HCT116 (cell line): ENCODE data around the gene SOWAHB. TPM values are rescaled to one million over a fixed set of nuclear protein-coding genes. Genes with fewer than 3 reads are reported as not detected.

ENCODE experiments used
- ATAC-seq: fragments of 200-7000 bp; cut with Tn5 transposase; 2 replicates; pipeline ENCODE4 v1.9.1; 2020; ENCODE audit warnings: mild to moderate bottlenecking, moderate library complexity
- BruUV-seq: library from RNA; stranded (reverse); fragments of 400-500 nt; replicated peaks from 2 replicates; lab custom pipeline; 2021; lab: Mats Ljungman, UMichigan
- CTCF ChIA-PET: fragments of 300-600 bp; sonication (Branson Sonifier 250); formaldehyde crosslinking; loops from one replicate; lab custom pipeline; 2021; ENCODE audit warnings: antibody characterized with exemption; lab: Charles Lee
- POLR2A ChIA-PET: fragments of 300-600, 350-600 bp; sonication (Branson Sonifier 250); formaldehyde crosslinking; loops from one replicate; lab custom pipeline; 2021; ENCODE audit warnings: antibody characterized with exemption; lab: Charles Lee
- RAD21 ChIA-PET, 2 experiments: fragments of 300-600 bp; sonication (Branson Sonifier 250); formaldehyde crosslinking; loops; one replicate each; lab custom pipeline; 2023; ENCODE audit warnings: low total read pairs in 2 of 2; ENCODE audit not compliant: uncharacterized antibody in 2 of 2, unreplicated experiment in 2 of 2, low non-redundant PET in 1 of 2; lab: Charles Lee
- DNase-seq: peaks from one replicate; pipeline ENCODE4 v3.0.0-alpha.2; 2010; ENCODE audit warnings: low read depth, low spot score
- H2AFZ ChIP-seq: fragments of 200-600 bp; shearing (Covaris generic), sonication (generic); 2 replicates; pipeline ENCODE4 v1.6.1; 2017; ENCODE audit warnings: low read depth, mixed run types, mixed read lengths, antibody characterized with exemption, low read length; ENCODE audit not compliant: poor library complexity, severe bottlenecking
- H3K27ac ChIP-seq: 2 replicates; pipeline ENCODE4 v1.5.1; 2012; ENCODE audit warnings: low read depth, low read length
- H3K27me3 ChIP-seq: fragments of 200-600 bp; sonication (generic); 2 replicates; pipeline ENCODE4 v1.6.1; 2016; ENCODE audit warnings: mixed run types, low read length, mixed read lengths; ENCODE audit not compliant: insufficient read depth
- H3K36me3 ChIP-seq, 2 experiments: fragments of 200-500 bp in 1 of 2; fragments of 200-600 bp in 1 of 2; sonication (Bioruptor generic) in 1 of 2; sonication (generic) in 1 of 2; 2 replicates each; pipeline versions ENCODE4 v1.5.1 to v1.6.1; 2014 to 2016; ENCODE audit warnings: low read length in 2 of 2, inconsistent platforms in 1 of 2, mixed read lengths in 1 of 2, mixed run types in 1 of 2; ENCODE audit not compliant: insufficient read depth in 2 of 2, control insufficient read depth in 1 of 2
- H3K4me1 ChIP-seq, 2 experiments: fragments of 200-600 bp in 1 of 2; sonication (generic) in 1 of 2; 2 replicates each; pipeline versions ENCODE4 v1.5.1 to v1.6.1; 2012 to 2017; ENCODE audit warnings: low read length in 2 of 2, inconsistent platforms in 1 of 2, mild to moderate bottlenecking in 1 of 2, mixed read lengths in 1 of 2, mixed run types in 1 of 2, moderate library complexity in 1 of 2; ENCODE audit not compliant: insufficient read depth in 2 of 2, control insufficient read depth in 1 of 2
- H3K4me2 ChIP-seq: fragments of 200-600 bp; sonication (generic); 2 replicates; pipeline ENCODE4 v1.6.1; 2017; ENCODE audit warnings: mixed run types, low read length, mixed read lengths
- H3K4me3 ChIP-seq, 2 experiments: fragments of 200-600 bp in 1 of 2; sonication (generic) in 1 of 2; replicated peaks in 1 of 2; 2 replicates each; pipeline ENCODE4 v1.5.1; 2011 to 2016; ENCODE audit warnings: low read length in 2 of 2, control low read depth in 1 of 2, low read depth in 1 of 2, mild to moderate bottlenecking in 1 of 2, mixed read lengths in 1 of 2, mixed run types in 1 of 2
- H3K79me2 ChIP-seq: fragments of 200-600 bp; sonication (generic); 2 replicates; pipeline ENCODE4 v1.6.1; 2017; ENCODE audit warnings: mild to moderate bottlenecking, mixed run types, low read length, moderate library complexity, mixed read lengths; ENCODE audit not compliant: insufficient read depth
- H3K9ac ChIP-seq: fragments of 200-600 bp; sonication (generic); 2 replicates; pipeline ENCODE4 v1.6.1; 2016; ENCODE audit warnings: low read length, mixed read lengths
- H3K9me2 ChIP-seq: fragments of 200-600 bp; sonication (generic), shearing (Covaris generic); 2 replicates; pipeline ENCODE4 v1.6.1; 2017; ENCODE audit warnings: mixed run types, mild to moderate bottlenecking, moderate library complexity; ENCODE audit not compliant: insufficient read depth
- H3K9me3 ChIP-seq, 2 experiments: fragments of 200-500 bp in 1 of 2; fragments of 200-600 bp in 1 of 2; sonication (Bioruptor generic) in 1 of 2; sonication (generic) in 1 of 2; 2 replicates each; pipeline ENCODE4 v1.6.1; 2014 to 2017; ENCODE audit warnings: low read length in 2 of 2, mixed read lengths in 2 of 2, inconsistent platforms in 1 of 2, low read depth in 1 of 2, mild to moderate bottlenecking in 1 of 2, mixed run types in 1 of 2, moderate library complexity in 1 of 2; ENCODE audit not compliant: control insufficient read depth in 1 of 2, insufficient read depth in 1 of 2
- H4K20me1 ChIP-seq: fragments of 200-600 bp; sonication (generic), shearing (Covaris generic); 2 replicates; pipeline ENCODE4 v1.6.1; 2017; ENCODE audit warnings: mixed run types, mild to moderate bottlenecking, moderate library complexity; ENCODE audit not compliant: insufficient read depth
- ATF3 ChIP-seq: IDR thresholded peaks from 2 replicates; pipeline ENCODE4 v1.6.1; 2012
- CEBPB ChIP-seq: IDR thresholded peaks from 2 replicates; pipeline ENCODE4 v1.6.1; 2012; ENCODE audit warnings: low read depth
- CTCF ChIP-seq, 3 experiments: fragments of 200-600 bp in 1 of 3; sonication (generic) in 1 of 3; IDR thresholded peaks in 2 of 3; conservative IDR thresholded peaks in 1 of 3; 2 replicates each; pipeline ENCODE4 v1.5.1; 2012 to 2017; ENCODE audit warnings: low read depth in 2 of 3, low read length in 2 of 3, antibody characterized with exemption in 1 of 3, borderline replicate concordance in 1 of 3, control low read depth in 1 of 3, mild to moderate bottlenecking in 1 of 3, mixed read lengths in 1 of 3, mixed run types in 1 of 3, moderate library complexity in 1 of 3; ENCODE audit not compliant: insufficient read depth in 1 of 3
- EGR1 ChIP-seq: IDR thresholded peaks from 2 replicates; pipeline ENCODE4 v1.6.1; 2012; ENCODE audit warnings: low read depth
- EZH2 ChIP-seq: fragments of 200-600 bp; sonication (generic); IDR thresholded peaks from 2 replicates; pipeline ENCODE4 v1.6.1; 2017; ENCODE audit warnings: antibody characterized with exemption, mixed run types
- EZH2phosphoT487 ChIP-seq: fragments of 200-600 bp; IDR thresholded peaks from 2 replicates; pipeline ENCODE4 v1.6.1; 2018; ENCODE audit warnings: antibody characterized with exemption, borderline replicate concordance
- MAX ChIP-seq: IDR thresholded peaks from 2 replicates; pipeline ENCODE4 v1.6.1; 2012
- POLR2AphosphoS5 ChIP-seq: IDR thresholded peaks from 2 replicates; pipeline ENCODE4 v1.6.1; 2011; ENCODE audit warnings: mild to moderate bottlenecking, low read depth, low read length, moderate library complexity
- REST ChIP-seq: IDR thresholded peaks from 2 replicates; pipeline ENCODE4 v1.6.1; 2012; ENCODE audit warnings: low read depth
- SP1 ChIP-seq: IDR thresholded peaks from 2 replicates; pipeline ENCODE4 v1.6.1; 2012; ENCODE audit warnings: low read depth
- SRF ChIP-seq: IDR thresholded peaks from 2 replicates; pipeline ENCODE4 v1.6.1; 2012; ENCODE audit warnings: low read depth
- YY1 ChIP-seq: IDR thresholded peaks from 2 replicates; pipeline ENCODE4 v1.6.1; 2011; ENCODE audit warnings: low read length, low read depth, moderate library complexity, mild to moderate bottlenecking; ENCODE audit not compliant: insufficient replicate concordance; ENCODE audit errors: extremely low read depth
- intact Hi-C: fragments of 100-400 bp; cut with micrococcal nuclease; formaldehyde crosslinking; loops from 2 replicates; pipeline ENCODE4 v1.10.0; 2022
- total RNA-seq: library from RNA; stranded (reverse); gene quantifications from one replicate; pipeline ENCODE4 v1.2.1, GENCODE V29; 2021; ENCODE audit not compliant: unreplicated experiment

SOWAHB gene
- total RNA-seq, 1 experiment from 2014 or later = 3.0 TPM

- intact Hi-C loops = no loop called here
- Histone ChIP-seq H3K27me3 (no peaks in the 10 kb centered on the region), H3K4me1 (no peaks in the 10 kb centered on the region; a peak in 1 of 4 replicates), H3K36me3 (no peaks in the 10 kb centered on the region), H3K4me2 (no peak overlapping the region), H3K9me3 (no peaks in the 10 kb centered on the region), H2AFZ (no peak overlapping the region), H4K20me1 (no peaks in the 10 kb centered on the region), H3K4me3 (no peak overlapping the region), H3K79me2 (no peaks in the 10 kb centered on the region), H3K27ac (no peak overlapping the region), H3K9me2 (no peaks in the 10 kb centered on the region), H3K9ac (no peak overlapping the region)
- no peak for DNase-seq
- BruUV-seq = no TSS peak
- ChIA-PET CTCF (no interaction called here), POLR2A (no interaction called here), RAD21 (no interaction called here)
- ATAC-seq = no peak
- TF ChIP-seq YY1 (no peak), SP1 (no peak), EGR1 (no peak), CTCF (IDR thresholded peaks at IDR 0.05 in 2 of 3, conservative IDR thresholded peaks at IDR 0.05 in 1 of 3; ENCODE audit: borderline replicate concordance in 1 of 3, insufficient read depth in 1 of 3, low read depth in 2 of 3, low read length in 2 of 3) (no peak), EZH2phosphoT487 (no peak), EZH2 (no peak), SRF (no peak), POLR2AphosphoS5 (no peak), REST (no peak), ATF3 (no peak), MAX (no peak), CEBPB (no peak)
Observed at GRCh38 chr4:76904646-76905190, 6.8 kb upstream of the SOWAHB start.
